Suprapubic skin (tissue), 3 donors: ENCODE data around the gene FITM2.
"Not testable (repeated sequence)": the region's sequence is repeated elsewhere in the genome, so short reads cannot be mapped to it uniquely, and the experiment has no call there.

Source experiments
- EP300 ChIP-seq: sonication (generic); formaldehyde crosslinking; IDR thresholded peaks from one replicate; pipeline ENCODE4 v1.6.1; 2017; ENCODE audit warnings: antibody characterized with exemption
- POLR2A ChIP-seq, 2 donors: fragments of 450-650 bp; IDR thresholded peaks; one replicate each; pipeline ENCODE4 v1.6.1; 2017; ENCODE audit warnings: antibody characterized with exemption in 2 of 2, mild to moderate bottlenecking in 2 of 2, moderate library complexity in 2 of 2
- TF ChIP-seq, protein P1 (sequence below), 2 donors: fragments of 200-600 bp in 1 of 2; fragments of 450-650 bp in 1 of 2; sonication (generic) in 1 of 2; IDR thresholded peaks; one replicate each; pipeline ENCODE4 v1.5.1; 2016 to 2019; ENCODE audit warnings: antibody characterized with exemption in 2 of 2, mild to moderate bottlenecking in 1 of 2, moderate library complexity in 1 of 2

DNA sequence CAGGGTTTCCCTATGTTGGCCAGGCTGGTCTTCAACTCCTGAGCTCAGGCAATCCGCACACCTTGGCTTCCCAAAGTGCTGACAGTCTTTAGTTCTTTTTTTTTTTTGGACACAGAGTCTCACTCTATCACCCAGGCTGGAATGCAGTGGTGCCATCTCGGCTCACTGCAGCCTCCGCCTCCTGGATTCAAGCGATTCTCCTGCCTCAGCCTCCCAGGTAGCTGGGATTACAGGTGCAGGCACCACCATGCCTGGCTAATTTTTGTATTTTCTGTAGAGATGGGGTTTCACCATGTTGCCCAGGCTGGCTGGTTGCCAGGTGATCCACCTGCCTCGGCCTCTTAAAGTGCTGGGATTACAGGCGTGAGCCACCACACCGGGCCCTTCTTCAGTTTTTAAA is 16.7 kb upstream of the FITM2 start:
- TF ChIP-seq, protein P1, sequence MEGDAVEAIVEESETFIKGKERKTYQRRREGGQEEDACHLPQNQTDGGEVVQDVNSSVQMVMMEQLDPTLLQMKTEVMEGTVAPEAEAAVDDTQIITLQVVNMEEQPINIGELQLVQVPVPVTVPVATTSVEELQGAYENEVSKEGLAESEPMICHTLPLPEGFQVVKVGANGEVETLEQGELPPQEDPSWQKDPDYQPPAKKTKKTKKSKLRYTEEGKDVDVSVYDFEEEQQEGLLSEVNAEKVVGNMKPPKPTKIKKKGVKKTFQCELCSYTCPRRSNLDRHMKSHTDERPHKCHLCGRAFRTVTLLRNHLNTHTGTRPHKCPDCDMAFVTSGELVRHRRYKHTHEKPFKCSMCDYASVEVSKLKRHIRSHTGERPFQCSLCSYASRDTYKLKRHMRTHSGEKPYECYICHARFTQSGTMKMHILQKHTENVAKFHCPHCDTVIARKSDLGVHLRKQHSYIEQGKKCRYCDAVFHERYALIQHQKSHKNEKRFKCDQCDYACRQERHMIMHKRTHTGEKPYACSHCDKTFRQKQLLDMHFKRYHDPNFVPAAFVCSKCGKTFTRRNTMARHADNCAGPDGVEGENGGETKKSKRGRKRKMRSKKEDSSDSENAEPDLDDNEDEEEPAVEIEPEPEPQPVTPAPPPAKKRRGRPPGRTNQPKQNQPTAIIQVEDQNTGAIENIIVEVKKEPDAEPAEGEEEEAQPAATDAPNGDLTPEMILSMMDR (IDR thresholded peaks at IDR 0.05) = not testable (repeated sequence)
- not testable (repeated sequence) for TF ChIP-seq EP300; POLR2A (IDR thresholded peaks at IDR 0.05)
